CD8-positive, alpha-beta memory T cell (primary cell): ENCODE data around the gene ANKS3. TPM values are rescaled to one million over a fixed set of nuclear protein-coding genes. Genes with fewer than 3 reads are reported as not detected.

Source experiments
- CTCF ChIA-PET: fragments of 350-600 bp; sonication (Branson Sonifier 250); formaldehyde crosslinking; loops from one replicate; lab custom pipeline; 2021; ENCODE audit warnings: antibody characterized with exemption; lab: Charles Lee
- POLR2A ChIA-PET: fragments of 350-600 bp; sonication (Branson Sonifier 250); formaldehyde crosslinking; loops from one replicate; lab custom pipeline; 2021; ENCODE audit warnings: antibody characterized with exemption; lab: Charles Lee
- DNase-seq, 5 donors: peaks; one replicate each; pipeline versions ENCODE4 v3.0.0 to v3.0.0-alpha.2; 2020 to 2022; ENCODE audit warnings: mixed read lengths in 1 of 5
- H3K27ac ChIP-seq: one replicate; pipeline ENCODE4 v1.7.0; 2013; ENCODE audit warnings: low read depth, mild to moderate bottlenecking, low read length, moderate library complexity
- H3K27me3 ChIP-seq: 2 replicates; pipeline ENCODE4 v1.7.0; 2013; ENCODE audit warnings: low read length, mild to moderate bottlenecking; ENCODE audit not compliant: insufficient read depth, poor library complexity, severe bottlenecking
- H3K36me3 ChIP-seq: 2 replicates; pipeline ENCODE4 v1.7.0; 2013; ENCODE audit warnings: mild to moderate bottlenecking, low read length, moderate library complexity; ENCODE audit not compliant: insufficient read depth
- H3K4me1 ChIP-seq: 2 replicates; pipeline ENCODE4 v1.7.0; 2013; ENCODE audit warnings: mild to moderate bottlenecking, low read length, moderate library complexity; ENCODE audit not compliant: insufficient read depth
- H3K4me3 ChIP-seq: 2 replicates; pipeline ENCODE4 v1.7.0; 2013; ENCODE audit warnings: mild to moderate bottlenecking, low read length
- H3K9me3 ChIP-seq: 2 replicates; pipeline ENCODE4 v1.7.0; 2013; ENCODE audit warnings: mild to moderate bottlenecking, low read length
- H3K27ac Mint-ChIP-seq, 8 donors: one replicate each; pipeline ENCODE4 v1.8.0; 2020 to 2021; ENCODE audit warnings: mixed read lengths in 8 of 8, mild to moderate bottlenecking in 6 of 8, inconsistent platforms in 3 of 8, moderate library complexity in 3 of 8
- H3K27me3 Mint-ChIP-seq, 2 donors: one replicate each; pipeline ENCODE4 v1.8.0; 2020 to 2021; ENCODE audit warnings: mixed read lengths in 2 of 2, mild to moderate bottlenecking in 1 of 2, moderate library complexity in 1 of 2
- H3K36me3 Mint-ChIP-seq, 3 donors: one replicate each; pipeline ENCODE4 v1.8.0; 2020 to 2021; ENCODE audit warnings: mixed read lengths in 3 of 3, inconsistent platforms in 1 of 3, mild to moderate bottlenecking in 1 of 3
- H3K4me1 Mint-ChIP-seq, 3 donors: one replicate each; pipeline ENCODE4 v1.8.0; 2020 to 2021; ENCODE audit warnings: mixed read lengths in 3 of 3, inconsistent platforms in 1 of 3, mild to moderate bottlenecking in 1 of 3
- H3K4me3 Mint-ChIP-seq, 7 donors: one replicate each; pipeline ENCODE4 v1.8.0; 2020 to 2021; ENCODE audit warnings: mixed read lengths in 7 of 7, mild to moderate bottlenecking in 6 of 7, moderate library complexity in 4 of 7, inconsistent platforms in 2 of 7
- H3K9me3 Mint-ChIP-seq, 5 donors: one replicate each; pipeline ENCODE4 v1.8.0; 2020 to 2022; ENCODE audit warnings: mixed read lengths in 5 of 5, mild to moderate bottlenecking in 3 of 5, moderate library complexity in 2 of 5, inconsistent platforms in 1 of 5
- polyA plus RNA-seq: library from polyadenylated mRNA; unstranded; fragments of 300-500 nt; fragmentation: Illumina TruSeq; gene quantifications from one replicate; pipeline ENCODE4 v1.2.3, GENCODE V29; 2021
- total RNA-seq, 2 experiments: library from RNA; stranded (reverse); gene quantifications; one replicate each; pipeline ENCODE4 v1.2.3, GENCODE V29; 2021

The ANKS3 gene
- total and polyA plus RNA-seq, 3 experiments from 2014 or later = 4.3 to 18.5 (median 16.9) TPM

DNA sequence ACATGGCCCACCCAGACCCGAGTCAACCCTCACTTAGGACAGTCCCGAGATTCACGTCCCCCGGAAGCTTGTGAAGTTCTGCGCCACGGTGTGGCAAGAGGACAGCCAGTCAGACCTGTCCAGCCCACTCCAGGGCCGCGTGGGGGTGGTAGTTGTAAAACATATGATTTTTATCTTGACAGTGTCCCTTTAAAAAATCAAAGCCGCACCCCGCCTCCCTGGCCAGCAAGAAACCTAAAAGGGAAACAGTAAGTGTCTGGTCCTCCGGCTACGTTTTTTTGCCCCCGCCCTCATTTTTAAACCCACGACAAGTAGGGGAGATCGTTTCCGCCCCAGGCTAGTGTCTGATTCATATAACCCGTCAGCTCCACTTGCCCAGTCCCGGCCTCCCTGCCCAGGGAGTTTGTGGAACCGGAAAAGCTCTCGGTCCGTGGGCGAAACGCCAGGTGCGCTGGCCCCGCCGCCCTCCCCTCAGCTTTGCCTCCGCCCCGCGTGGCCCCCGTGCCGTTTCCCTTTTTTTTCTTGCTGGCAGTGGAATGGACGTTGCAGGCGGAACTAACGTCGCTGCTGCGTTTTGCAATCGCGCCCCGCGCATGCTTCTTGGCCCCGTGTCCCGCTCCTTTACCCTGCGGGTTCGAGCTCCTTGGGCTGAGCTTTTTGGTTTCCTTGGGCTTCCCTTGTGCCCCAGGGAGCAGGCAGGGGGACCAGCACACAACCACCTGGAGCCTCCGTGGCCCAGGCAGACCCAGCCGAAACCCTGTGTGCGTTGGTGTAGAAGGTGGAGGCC is 54.0 kb downstream of the ANKS3 start:
- no peak overlapping the region for H3K4me3 Mint-ChIP-seq
- Histone ChIP-seq H3K27ac (no peak overlapping the region), H3K4me1 (peaks cover 23% of the 10 kb centered on the region), H3K4me3 (no peak overlapping the region), H3K9me3 (no peaks in the 10 kb centered on the region), H3K36me3 (peaks cover 7% of the 10 kb centered on the region), H3K27me3 (no peaks in the 10 kb centered on the region)
- peaks cover 0 to 2% of the 10 kb centered on the region in 2 donors for H3K27me3 Mint-ChIP-seq
- H3K4me1 Mint-ChIP-seq = peaks cover 20 to 40% (median 21%) of the 10 kb centered on the region in 3 donors
- peaks cover 0 to 57% (median 4%) of the 10 kb centered on the region in 3 donors for H3K36me3 Mint-ChIP-seq
- H3K9me3 Mint-ChIP-seq = no peaks in the 10 kb centered on the region
- no peak for DNase-seq
- POLR2A ChIA-PET = no interaction called here
- H3K27ac Mint-ChIP-seq = peak overlapping the region in 4 of 8 donors; percentile 50 to 90 (median 64)
- CTCF ChIA-PET = no interaction called here

DNA sequence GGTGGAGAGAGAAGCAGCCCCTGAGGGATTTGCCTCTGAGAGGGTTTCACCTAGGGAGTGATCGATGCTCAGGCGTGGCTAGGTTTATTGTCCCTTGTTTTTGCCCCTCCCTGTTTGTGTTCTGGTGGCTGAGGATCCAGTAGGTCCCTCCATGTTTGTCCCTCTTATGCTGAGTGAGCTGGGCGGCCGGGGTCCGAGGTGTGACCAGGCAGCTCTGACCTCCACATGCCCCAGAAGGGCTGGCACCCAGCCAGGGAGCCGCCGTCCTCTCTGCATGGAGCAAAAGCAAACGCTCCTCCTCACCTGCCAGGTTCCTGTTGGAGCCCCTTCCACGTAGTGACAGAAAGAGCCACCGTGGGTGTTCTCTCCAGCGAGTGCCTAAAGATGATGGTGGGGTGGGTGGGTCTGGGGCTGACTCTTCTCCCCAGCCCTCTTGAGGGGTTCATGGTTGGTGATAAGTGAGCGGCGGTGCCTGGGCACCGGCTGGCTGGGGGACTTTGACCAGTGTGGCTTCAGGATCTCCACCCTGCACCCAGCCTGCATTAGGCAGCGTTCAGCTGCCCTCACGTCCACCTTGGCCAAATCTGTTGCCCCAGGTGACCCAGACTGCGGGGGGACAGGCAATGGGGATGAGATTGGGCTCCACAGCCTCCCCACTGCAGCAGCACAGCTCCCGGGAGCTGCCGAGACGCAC is 54.8 kb downstream of the ANKS3 start:
- DNase-seq = peak in 1 of 5 donors; percentile 40
- Histone ChIP-seq H3K4me3 (no peak overlapping the region), H3K27me3 (no peaks in the 10 kb centered on the region), H3K9me3 (no peaks in the 10 kb centered on the region), H3K36me3 (peaks cover 7% of the 10 kb centered on the region), H3K4me1 (peaks cover 23% of the 10 kb centered on the region), H3K27ac (no peak overlapping the region)
- Mint-ChIP-seq H3K4me3 (no peak overlapping the region), H3K27ac (peak overlapping the region in 5 of 8 donors; percentile 33 to 85 (median 75)), H3K9me3 (no peaks in the 10 kb centered on the region), H3K27me3 (peaks cover 0 to 2% of the 10 kb centered on the region in 2 donors), H3K4me1 (peaks cover 20 to 40% (median 21%) of the 10 kb centered on the region in 3 donors), H3K36me3 (peaks cover 0 to 50% (median 4%) of the 10 kb centered on the region in 3 donors)
- ChIA-PET CTCF (no interaction called here), POLR2A (no interaction called here)

DNA sequence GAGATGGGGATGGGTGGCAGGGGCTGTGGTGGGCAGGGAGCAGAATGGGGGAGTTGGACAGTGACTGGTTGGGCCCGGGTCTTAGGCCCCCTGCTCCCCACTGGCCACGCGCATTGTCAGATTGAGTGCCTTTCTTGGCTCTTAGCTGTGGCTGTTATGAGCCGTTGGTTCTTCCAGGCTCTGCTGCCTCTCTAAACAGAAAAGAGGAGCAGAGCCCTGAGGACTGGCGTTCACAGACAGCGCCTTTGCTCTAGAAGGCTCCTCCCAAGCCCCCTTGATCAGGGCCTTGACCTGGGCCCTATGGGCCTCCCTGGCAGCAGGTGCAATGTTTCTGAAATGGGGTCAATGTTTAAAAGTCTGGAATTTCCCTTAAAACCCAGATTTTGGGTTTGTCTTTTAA is 55.5 kb downstream of the ANKS3 start:
- H3K36me3 ChIP-seq = peaks cover 6% of the 10 kb centered on the region
- Mint-ChIP-seq H3K27me3 (peaks cover 0 to 2% of the 10 kb centered on the region in 2 donors), H3K9me3 (no peaks in the 10 kb centered on the region), H3K36me3 (peaks cover 0 to 50% (median 4%) of the 10 kb centered on the region in 3 donors), H3K4me1 (peaks cover 20 to 40% (median 21%) of the 10 kb centered on the region in 3 donors), H3K27ac (peak overlapping the region in 7 of 8 donors; percentile 15 to 94 (median 85)), H3K4me3 (no peak overlapping the region)
- no peaks in the 10 kb centered on the region for H3K27me3 ChIP-seq
- DNase-seq = no peak
- H3K27ac ChIP-seq = no peak overlapping the region
- H3K9me3 ChIP-seq = no peaks in the 10 kb centered on the region
- CTCF ChIA-PET = no interaction called here
- no peak overlapping the region for H3K4me3 ChIP-seq
- POLR2A ChIA-PET = no interaction called here
- H3K4me1 ChIP-seq = peaks cover 23% of the 10 kb centered on the region

DNA sequence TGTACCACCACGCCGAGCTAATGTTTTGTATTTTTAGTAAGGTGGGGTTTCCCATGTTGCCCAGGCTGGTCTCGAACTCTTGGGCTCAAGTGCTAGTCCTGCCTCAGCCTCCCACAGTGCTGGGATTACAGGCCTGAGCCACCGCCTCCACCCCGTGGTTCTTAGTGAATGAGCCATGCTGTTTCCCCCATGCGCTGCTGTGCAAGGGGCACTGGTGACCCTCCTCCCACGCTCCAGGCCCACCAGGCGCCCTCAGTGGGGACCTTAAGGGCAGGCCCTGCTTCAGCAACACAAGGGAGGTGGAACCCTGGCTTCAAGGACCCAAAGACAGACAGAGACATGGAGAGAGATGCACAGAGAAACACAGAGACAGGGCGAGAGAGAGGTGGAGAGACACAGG is 56.1 kb downstream of the ANKS3 start:
- Mint-ChIP-seq H3K4me1 (peaks cover 20 to 40% (median 21%) of the 10 kb centered on the region in 3 donors), H3K27ac (peak overlapping the region in 7 of 8 donors; percentile 32 to 94 (median 85)), H3K27me3 (peaks cover 0 to 2% of the 10 kb centered on the region in 2 donors), H3K36me3 (peaks cover 0 to 51% (median 4%) of the 10 kb centered on the region in 3 donors), H3K4me3 (no peak overlapping the region), H3K9me3 (no peaks in the 10 kb centered on the region)
- Histone ChIP-seq H3K9me3 (no peaks in the 10 kb centered on the region), H3K4me1 (peaks cover 23% of the 10 kb centered on the region), H3K27ac (no peak overlapping the region), H3K4me3 (no peak overlapping the region), H3K36me3 (peaks cover under 1% of the 10 kb centered on the region), H3K27me3 (no peaks in the 10 kb centered on the region)
- POLR2A ChIA-PET = no interaction called here
- DNase-seq = no peak
- CTCF ChIA-PET = interaction anchor here (0.9 kb wide), 1 partner anchor 318 kb away, joined by 3 read pairs; no protein-coding TSS in a partner anchor

DNA sequence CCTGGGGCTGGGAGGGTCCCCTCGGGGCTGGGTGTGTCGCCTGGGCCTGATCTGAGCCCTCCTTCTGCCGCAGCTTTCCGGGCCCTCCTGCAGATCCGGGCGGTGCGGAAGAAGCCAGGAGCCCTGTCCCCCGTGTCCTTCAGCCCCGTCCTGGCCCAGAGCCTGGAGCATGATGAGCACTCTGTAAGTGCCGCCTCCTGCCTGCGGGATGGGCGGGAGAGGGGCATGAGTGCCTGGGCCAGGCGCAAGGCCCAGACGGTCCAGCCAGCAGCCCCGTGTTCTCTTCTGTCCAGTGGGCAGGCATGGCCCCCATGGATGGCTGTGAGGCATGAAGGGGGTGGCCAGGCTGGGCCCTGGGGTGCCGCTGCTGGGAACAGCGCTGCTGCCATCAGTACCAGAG is 56.7 kb downstream of the ANKS3 start:
- no peaks in the 10 kb centered on the region for H3K36me3 ChIP-seq
- H3K27ac ChIP-seq = no peak overlapping the region
- H3K4me1 Mint-ChIP-seq = peaks cover 20 to 40% (median 21%) of the 10 kb centered on the region in 3 donors
- H3K4me1 ChIP-seq = peaks cover 23% of the 10 kb centered on the region
- DNase-seq = no peak
- H3K36me3 Mint-ChIP-seq = peaks cover 0 to 53% (median 4%) of the 10 kb centered on the region in 3 donors
- peaks cover 0 to 2% of the 10 kb centered on the region in 2 donors for H3K27me3 Mint-ChIP-seq
- CTCF ChIA-PET = interaction anchor here (0.9 to 1.1 kb wide), 2 partner anchors 28 to 318 kb away, joined by 3 read pairs; no protein-coding TSS in a partner anchor
- POLR2A ChIA-PET = interaction anchor here (0.6 kb wide), 1 partner anchor 32 kb away, joined by 3 read pairs; no protein-coding TSS in a partner anchor
- no peak overlapping the region for H3K4me3 ChIP-seq
- H3K27me3 ChIP-seq = no peaks in the 10 kb centered on the region
- no peaks in the 10 kb centered on the region for H3K9me3 Mint-ChIP-seq
- no peaks in the 10 kb centered on the region for H3K9me3 ChIP-seq
- H3K4me3 Mint-ChIP-seq = peak overlapping the region in 1 of 7 donors; percentile 77
- peak overlapping the region in 7 of 8 donors; percentile 46 to 99 (median 96) for H3K27ac Mint-ChIP-seq

DNA sequence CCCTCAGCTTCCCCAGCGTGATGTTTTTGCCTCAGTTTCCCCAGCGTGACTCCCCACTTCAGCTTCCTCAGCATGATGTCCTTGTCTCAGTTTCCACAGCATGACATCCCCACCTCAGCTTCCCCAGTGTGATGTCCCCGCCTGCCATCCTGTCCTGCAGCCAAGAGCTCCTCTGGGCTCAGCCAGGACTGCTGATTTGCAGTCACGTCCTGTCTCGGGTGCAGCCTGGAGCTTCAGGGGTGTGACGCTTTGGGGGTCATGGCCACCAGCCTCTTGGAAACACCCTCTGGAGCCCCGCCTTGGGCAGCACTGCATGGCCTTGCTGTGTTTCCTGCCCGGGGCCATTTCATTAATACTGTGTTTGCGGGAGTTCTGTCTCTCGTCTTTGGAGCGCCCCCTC is 57.2 kb downstream of the ANKS3 start:
- H3K4me1 Mint-ChIP-seq = peaks cover 20 to 40% (median 21%) of the 10 kb centered on the region in 3 donors
- H3K9me3 ChIP-seq = no peaks in the 10 kb centered on the region
- peak in 1 of 5 donors; percentile 42 for DNase-seq
- peaks cover 23% of the 10 kb centered on the region for H3K4me1 ChIP-seq
- peak overlapping the region; percentile 38 for H3K27ac ChIP-seq
- no peaks in the 10 kb centered on the region for H3K36me3 ChIP-seq
- peaks cover 0 to 50% (median 4%) of the 10 kb centered on the region in 3 donors for H3K36me3 Mint-ChIP-seq
- peak overlapping the region; percentile 34 for H3K4me3 ChIP-seq
- peak overlapping the region; percentile 92 to 99 (median 96) for H3K27ac Mint-ChIP-seq
- POLR2A ChIA-PET = interaction anchor here (0.6 kb wide), 1 partner anchor 32 kb away, joined by 3 read pairs; no protein-coding TSS in a partner anchor
- H3K9me3 Mint-ChIP-seq = no peaks in the 10 kb centered on the region
- peaks cover 0 to 2% of the 10 kb centered on the region in 2 donors for H3K27me3 Mint-ChIP-seq
- H3K27me3 ChIP-seq = no peaks in the 10 kb centered on the region
- CTCF ChIA-PET = interaction anchor here (1.1 kb wide), 1 partner anchor 27 kb away, joined by 3 read pairs; no protein-coding TSS in a partner anchor
- peak overlapping the region; percentile 33 to 92 (median 77) for H3K4me3 Mint-ChIP-seq

DNA sequence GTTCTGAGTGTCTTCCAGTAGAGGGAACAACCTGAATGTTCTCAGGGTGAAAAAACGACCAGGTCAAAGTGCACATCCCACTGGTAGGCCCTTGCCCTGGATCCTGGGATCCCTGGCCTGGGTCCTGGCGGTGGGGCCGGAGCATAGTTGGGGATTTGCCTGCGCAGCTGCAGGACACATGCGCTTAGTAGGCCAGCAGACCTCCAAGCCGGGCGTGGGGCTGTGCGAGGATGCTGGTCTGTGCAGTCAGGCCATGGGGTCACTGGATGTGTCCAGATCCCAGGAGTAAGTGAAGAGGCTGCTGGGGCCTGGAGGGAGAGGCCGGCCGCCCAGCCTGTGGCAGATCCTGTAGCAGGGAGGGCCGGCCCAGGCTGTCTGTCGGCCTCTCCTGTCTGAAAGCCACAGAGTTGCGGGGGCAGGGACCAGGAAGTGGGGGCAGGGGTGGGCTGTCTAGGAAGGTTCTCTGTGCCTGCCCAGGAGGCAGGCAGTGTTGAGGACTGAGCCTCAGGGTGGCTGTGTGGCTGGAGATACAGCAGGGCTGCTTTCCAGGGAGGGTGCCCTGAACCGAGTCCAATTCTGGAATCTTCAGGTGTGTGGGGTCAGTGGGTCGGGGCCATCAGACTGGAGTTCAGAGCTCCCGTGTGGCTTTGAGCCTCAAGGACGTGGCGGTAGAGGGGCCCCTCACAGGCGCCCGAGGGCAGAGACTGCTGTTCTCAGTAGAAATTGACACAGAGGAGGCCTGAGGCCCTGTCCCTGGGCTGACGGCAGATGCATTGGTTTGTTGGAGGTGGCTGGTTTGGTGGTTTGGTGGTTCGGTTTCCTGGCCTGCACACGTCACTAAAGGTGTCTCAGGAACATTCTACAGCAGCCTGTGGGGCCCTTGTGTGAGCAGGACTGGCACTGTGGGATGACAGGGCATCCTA is 57.9 kb downstream of the ANKS3 start:
- CTCF ChIA-PET = interaction anchor here (1.1 kb wide), 1 partner anchor 26 kb away, joined by 3 read pairs; no protein-coding TSS in a partner anchor

More for the DNA sequence above, 57.9 kb downstream of the ANKS3 start:
- H3K4me1 Mint-ChIP-seq = peaks cover 20 to 37% (median 21%) of the 10 kb centered on the region in 3 donors
- no peaks in the 10 kb centered on the region for H3K9me3 Mint-ChIP-seq
- peak overlapping the region; percentile 33 to 92 (median 77) for H3K4me3 Mint-ChIP-seq
- Histone ChIP-seq H3K27me3 (no peaks in the 10 kb centered on the region), H3K36me3 (no peaks in the 10 kb centered on the region), H3K27ac (peak overlapping the region; percentile 38), H3K4me1 (peaks cover 23% of the 10 kb centered on the region), H3K9me3 (no peaks in the 10 kb centered on the region), H3K4me3 (peak overlapping the region; percentile 34)
- peaks cover 0 to 50% (median 2%) of the 10 kb centered on the region in 3 donors for H3K36me3 Mint-ChIP-seq
- H3K27ac Mint-ChIP-seq = peak overlapping the region; percentile 92 to 99 (median 96)
- peaks cover 0 to 2% of the 10 kb centered on the region in 2 donors for H3K27me3 Mint-ChIP-seq
- POLR2A ChIA-PET = no interaction called here
- peak; percentile 52 to 81 (median 75) for DNase-seq
